ENCODE data around the gene KCNE3.

KCNE3 gene

DNA sequence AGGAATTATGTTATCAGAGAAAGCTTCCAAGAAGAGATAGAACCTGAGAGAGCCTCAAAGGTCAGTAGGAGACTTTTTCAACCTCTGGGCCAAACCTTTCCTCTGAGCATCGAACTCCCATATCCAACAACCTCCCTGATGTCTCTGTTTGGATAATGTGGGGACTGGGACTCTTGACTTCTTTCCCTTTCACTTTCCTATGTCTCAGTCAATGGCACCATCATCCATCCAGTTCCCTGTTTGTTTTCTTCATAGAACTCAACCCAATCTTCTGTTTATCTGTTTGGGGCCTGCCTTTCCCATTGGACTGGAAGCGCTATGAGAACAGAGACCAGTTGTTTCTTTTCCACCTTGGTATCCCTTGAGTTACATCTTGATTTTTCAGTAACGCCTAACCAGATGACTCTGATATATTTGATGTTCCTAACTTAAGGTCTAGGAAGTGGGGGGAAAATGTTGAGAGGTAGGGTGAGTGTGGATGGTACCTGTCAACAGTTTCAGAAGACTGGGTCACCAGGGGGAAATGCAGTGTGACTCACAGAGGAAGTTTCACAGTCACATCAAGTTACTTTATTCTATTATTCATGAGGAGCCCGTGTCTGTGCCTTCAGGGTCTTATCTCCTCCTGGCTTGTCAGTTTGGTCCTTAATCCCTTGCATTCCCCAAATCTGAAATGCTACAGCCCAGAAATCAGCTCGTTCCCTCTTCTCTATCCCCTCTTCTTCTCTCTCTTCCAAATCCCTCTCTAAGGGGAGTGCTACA lies 4.5 kb upstream of the KCNE3 start:
- DNase-seq (ENCODE audit: low spot score) = no peak

- DNase-seq (ENCODE audit: low spot score) = no peak
These were observed 3.7 kb upstream of the KCNE3 start for GRCh38 chr11:74471037-74471436.

DNA sequence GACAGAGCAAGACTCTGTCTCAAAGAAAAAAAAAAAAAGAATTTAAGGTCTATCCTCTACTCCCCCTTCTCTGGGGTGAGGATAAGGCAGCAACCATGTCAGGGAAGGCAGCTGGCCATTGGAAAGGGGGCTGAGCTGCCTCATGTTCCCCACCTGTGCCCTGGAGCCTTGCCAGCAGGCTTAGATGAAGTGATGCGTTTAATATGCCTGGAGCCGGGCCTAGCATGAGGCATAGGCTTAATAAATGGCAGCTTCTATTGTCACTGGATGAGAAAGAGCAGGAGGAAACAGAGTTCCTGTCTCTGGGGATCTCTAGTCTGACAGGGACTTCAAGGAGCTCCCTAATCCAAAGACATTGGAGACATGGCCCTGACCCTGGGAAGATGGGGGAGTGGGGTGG lies 3.2 kb upstream of the KCNE3 start:
- DNase-seq (ENCODE audit: low spot score) = no peak

DNA sequence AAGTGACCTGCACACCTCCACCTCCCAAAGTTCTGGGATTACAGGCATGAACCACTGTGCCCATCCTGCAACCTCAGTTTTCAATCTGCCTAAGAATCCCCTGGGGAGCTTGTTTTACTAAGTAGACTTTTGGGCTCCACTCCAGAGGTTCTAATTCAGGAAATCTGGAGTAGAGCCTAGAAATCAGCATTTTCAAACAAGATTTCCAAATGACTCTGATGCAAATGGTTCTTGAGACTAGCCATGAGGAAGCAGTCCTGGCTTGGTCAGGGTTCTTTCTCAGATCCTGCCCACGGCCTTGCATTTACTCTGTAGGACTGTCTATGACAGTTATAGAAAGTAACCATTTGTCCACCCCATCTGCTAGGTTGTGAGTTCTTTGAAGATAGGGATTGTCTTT lies 1.6 kb upstream of the KCNE3 start:
- no peak for DNase-seq (ENCODE audit: low spot score)

DNA sequence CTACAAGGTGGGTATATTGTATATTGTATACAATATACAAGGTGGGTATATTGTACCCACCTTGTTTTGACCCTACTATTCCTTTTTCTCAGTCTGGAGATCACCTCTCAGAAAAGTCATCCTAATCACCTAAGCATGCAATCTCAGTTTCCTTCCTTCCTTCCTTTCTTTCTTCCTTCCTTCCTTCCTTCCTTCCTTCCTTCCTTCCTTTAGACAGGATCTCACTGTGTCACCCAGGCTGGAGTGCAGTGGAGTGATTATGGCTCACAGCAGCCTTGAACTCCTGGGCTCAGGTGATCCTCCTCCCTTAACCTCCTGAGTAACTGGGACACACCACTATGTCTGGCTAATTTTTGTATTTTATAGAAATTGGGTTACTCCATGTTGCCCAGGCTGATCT lies 1.2 kb upstream of the KCNE3 start:
- no peak for DNase-seq (ENCODE audit: low spot score)

GRCh38 chr11:74468058-74468457 lies 709 bp upstream of the KCNE3 start:
- DNase-seq (ENCODE audit: low spot score) = no peak

- DNase-seq (ENCODE audit: low spot score) = no peak
These were observed 2.0 kb downstream of the KCNE3 start for GRCh38 chr11:74465291-74465708.

GRCh38 chr11:74464746-74465145 lies 2.6 kb downstream of the KCNE3 start:
- DNase-seq (ENCODE audit: low spot score) = no peak

DNA sequence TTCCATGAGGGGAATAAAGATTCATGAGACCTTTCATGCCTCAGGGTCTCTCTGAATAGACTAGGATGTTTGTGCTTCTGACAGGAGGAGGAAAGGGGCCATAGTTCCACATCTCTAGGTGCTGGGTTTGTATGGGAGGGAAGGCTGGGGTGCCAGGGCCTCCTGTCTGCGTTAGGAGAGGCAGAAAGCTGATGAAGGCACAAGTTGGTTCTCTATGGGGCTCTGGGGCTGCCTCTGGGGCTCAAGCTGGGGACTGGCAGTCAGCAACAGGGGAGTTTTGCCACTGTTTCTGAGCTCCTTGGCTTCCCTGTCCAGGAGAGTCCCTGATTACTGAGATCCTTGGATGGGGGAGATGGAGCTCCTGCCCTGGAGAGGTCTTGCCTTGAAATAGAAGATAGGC lies 4.1 kb downstream of the KCNE3 start:
- no peak for DNase-seq (ENCODE audit: low spot score)

- DNase-seq (ENCODE audit: low spot score) = no peak
These were observed 4.7 kb downstream of the KCNE3 start for GRCh38 chr11:74462631-74463030.

- DNase-seq (ENCODE audit: low spot score) = no peak
These were observed 5.3 kb downstream of the KCNE3 start for GRCh38 chr11:74462009-74462408.

- no peak for DNase-seq (ENCODE audit: low spot score)
These were observed 6.7 kb downstream of the KCNE3 start for GRCh38 chr11:74460481-74461154.

GRCh38 chr11:74460065-74460464 lies 7.3 kb downstream of the KCNE3 start:
- no peak for DNase-seq (ENCODE audit: low spot score)

DNA sequence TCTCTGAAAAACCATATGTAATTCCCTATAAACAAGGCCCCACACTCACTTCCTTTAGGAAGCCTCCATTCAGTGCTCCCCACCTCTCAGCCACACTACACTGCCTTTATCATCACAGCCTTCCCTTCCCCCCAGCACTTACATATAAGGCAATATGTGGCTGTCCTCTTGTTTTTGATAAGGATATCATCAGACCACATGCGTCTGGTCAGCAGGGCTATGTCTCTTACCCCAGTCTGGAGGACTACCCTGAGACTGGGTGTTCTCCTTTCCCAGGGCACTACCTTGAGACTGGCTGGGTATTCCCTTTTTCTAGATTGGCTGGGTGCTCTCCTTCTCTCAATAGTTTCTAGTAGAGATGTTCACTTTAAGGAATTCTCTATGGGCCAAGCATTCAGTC lies 7.8 kb downstream of the KCNE3 start:
- DNase-seq (ENCODE audit: low spot score) = no peak

GRCh38 chr11:74457356-74457755 lies 10.0 kb downstream of the KCNE3 start:
- DNase-seq (ENCODE audit: low spot score) = no peak

DNA sequence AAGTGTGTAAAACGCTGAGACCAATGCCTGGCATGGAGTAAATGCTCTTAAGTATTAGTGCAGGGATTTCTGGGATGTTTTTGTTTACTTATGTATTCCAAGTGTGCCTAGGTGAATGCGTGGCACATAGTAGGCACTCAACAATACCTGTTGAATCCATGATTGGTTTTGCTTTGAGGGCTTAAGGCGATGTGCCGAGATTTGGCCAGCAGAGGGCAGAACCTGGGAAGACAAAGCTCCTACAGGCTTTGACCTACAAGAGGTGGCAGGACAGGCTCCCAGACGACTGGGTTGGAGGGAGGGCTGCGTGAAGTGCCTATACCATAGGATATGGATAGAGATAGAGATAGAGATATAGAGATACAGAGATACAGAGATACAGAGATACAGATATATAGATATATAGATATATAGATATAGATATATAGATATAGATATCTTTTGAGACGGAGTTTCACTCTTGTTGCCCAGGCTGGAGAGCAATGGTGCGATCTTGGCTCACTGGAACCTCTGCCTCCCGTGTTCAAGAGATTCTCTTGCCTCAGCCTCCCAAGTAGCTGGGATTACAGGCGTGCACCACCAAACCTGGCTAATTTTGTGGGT lies 13.9 kb downstream of the KCNE3 start:
- DNase-seq (ENCODE audit: low spot score) = peak; percentile 58

DNA sequence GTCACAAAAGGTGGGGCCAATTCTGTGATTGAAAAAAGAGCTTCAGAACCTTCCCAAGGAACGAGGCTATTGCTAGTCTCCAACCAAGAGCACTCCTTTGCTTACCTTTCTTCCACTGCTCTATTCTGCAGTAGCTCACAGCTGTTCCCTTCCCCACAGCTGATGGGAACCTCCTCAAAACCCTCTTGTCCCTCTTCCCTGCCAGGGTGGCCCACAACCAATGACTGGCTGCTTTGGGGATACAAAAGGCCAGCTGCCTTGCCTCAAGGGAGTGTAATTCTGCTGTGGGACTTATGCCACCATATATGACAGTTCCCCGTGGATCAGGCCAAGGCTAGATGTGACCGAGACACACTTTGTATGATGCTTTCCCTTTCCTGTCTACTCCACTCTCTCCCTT lies 15.0 kb downstream of the KCNE3 start:
- no peak for DNase-seq (ENCODE audit: low spot score)

- no peak for DNase-seq (ENCODE audit: low spot score)
These were observed 17.0 kb downstream of the KCNE3 start for GRCh38 chr11:74450318-74450717.

- DNase-seq (ENCODE audit: low spot score) = peak; percentile 62
These were observed 17.9 kb downstream of the KCNE3 start for GRCh38 chr11:74449369-74449931.

- no peak for DNase-seq (ENCODE audit: low spot score)
These were observed 19.6 kb downstream of the KCNE3 start for GRCh38 chr11:74447720-74448119.

DNA sequence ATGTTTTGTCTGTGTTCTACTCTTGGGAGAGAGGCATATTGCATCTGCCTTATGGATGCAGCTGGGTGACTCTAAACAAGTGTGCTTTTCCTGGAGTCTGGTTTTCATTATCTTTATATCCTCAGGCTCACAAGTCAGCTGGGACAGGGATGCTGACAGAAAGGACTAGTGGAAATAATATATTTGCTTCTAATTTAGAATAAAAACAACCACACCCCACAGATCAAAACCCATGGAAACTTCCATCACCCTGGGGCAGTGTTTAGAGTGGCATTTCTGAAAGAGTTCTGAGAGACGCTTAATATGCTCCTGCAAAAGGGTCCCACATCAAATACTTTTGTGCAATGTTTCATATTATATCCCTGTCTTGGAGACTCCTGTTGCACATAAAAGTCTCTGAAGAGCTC lies 20.8 kb downstream of the KCNE3 start:
- no peak for DNase-seq (ENCODE audit: low spot score)

DNA sequence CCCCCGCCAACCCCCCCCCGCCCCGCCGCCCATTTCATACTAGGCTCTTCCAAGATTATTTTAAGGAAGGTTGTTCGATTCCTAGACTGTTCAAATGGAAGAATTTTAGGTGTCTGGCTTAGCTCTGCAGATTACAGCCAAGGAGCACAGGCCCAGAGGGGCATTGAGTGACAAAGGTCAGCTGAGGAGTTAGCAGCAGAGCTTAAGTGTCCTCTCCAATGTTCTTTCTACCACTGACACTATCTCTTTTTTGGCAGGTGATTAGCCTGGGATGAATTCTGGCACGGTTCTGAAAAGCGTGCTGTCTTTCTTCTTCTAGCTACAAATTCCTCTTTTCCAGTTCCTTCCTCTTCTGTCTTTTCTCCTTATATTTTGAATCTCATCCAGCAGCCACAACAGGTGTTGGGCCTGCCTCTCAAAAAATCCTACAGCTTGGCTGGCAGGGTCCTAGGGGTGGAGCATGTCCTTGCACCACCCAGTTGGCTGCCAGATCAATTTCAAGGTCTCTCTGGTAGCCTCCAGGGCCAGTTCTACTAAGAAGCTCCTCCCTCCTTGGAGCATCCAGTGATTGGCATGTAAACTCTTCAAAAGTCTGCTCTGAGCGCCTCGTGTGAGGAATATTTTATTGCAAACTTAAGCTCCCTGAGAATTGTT lies 23.0 kb downstream of the KCNE3 start:
- no peak for DNase-seq (ENCODE audit: low spot score)

Measured in activated CD4-positive, alpha-beta T cell treated with anti-CD3 and anti-CD28 coated beads, Interleukin-2, Interleukin-4, amounts not matched to agents 100 ng/mL and 50 ng/mL, durations not matched to agents 16 hours and 8 hours (primary cell).